Measurements from ENCODE around the gene OGA. TPM values are rescaled to one million over a fixed set of nuclear protein-coding genes. Genes with fewer than 3 reads are reported as not detected.

OGA gene
- polyA plus RNA-seq, 3 donors, result 6.9 to 104 (median 15.3) TPM

- peak; percentile 46 to 63 (median 55) for DNase-seq
- H3K27me3 Mint-ChIP-seq (ENCODE audit: low read depth in 3 of 3), result peaks cover 0 to 6% (median 3%) of the 10 kb centered on the region in 3 donors
- peak overlapping the region in 1 of 2 donors; percentile 80 for H3K4me3 Mint-ChIP-seq
- no peaks in the 10 kb centered on the region for H3K9me3 ChIP-seq (replicated peaks in 1 of 2; ENCODE audit: control insufficient read depth in 1 of 2, insufficient read depth in 1 of 2, low read length in 2 of 2)
- peak overlapping the region; percentile 65 for H3K4me2 ChIP-seq (replicated peaks; ENCODE audit: extremely low read depth, low read length, poor library complexity, severe bottlenecking)
- peaks cover 42% of the 10 kb centered on the region for H3K4me1 Mint-ChIP-seq
- H3K36me3 Mint-ChIP-seq, result peaks cover 58 to 75% of the 10 kb centered on the region in 2 donors
- H3K4me3 ChIP-seq (replicated peaks in 1 of 3; ENCODE audit: low read depth in 2 of 3, low read length in 3 of 3), result peak overlapping the region in 1 of 3 experiments; percentile 54
- peak overlapping the region; percentile 76 to 96 (median 91) for H3K27ac Mint-ChIP-seq
- peaks cover 0 to 2% (median 0%) of the 10 kb centered on the region in 7 donors for H3K9me3 Mint-ChIP-seq
- intact Hi-C loops (cut with micrococcal nuclease), result no loop called here
- no peaks in the 10 kb centered on the region for H3K79me2 ChIP-seq (ENCODE audit: insufficient read depth, low read length)
- peaks cover 20 to 62% of the 10 kb centered on the region in 2 donors for H3K36me3 ChIP-seq (replicated peaks in 1 of 2; ENCODE audit: control insufficient read depth in 1 of 2, insufficient read depth in 2 of 2, low read length in 2 of 2)
- peaks cover 34% of the 10 kb centered on the region in 2 donors for H3K4me1 ChIP-seq (ENCODE audit: control insufficient read depth in 1 of 2, insufficient read depth in 2 of 2, low read length in 2 of 2)
- H3K9ac ChIP-seq (ENCODE audit: insufficient read depth, low read length, poor library complexity, severe bottlenecking), result peak overlapping the region; percentile 52
- 10% methylated on average over 3 of the region's 3 CpGs for WGBS (ENCODE audit: insufficient coverage)
- H3K27me3 ChIP-seq (ENCODE audit: control insufficient read depth in 2 of 2, insufficient read depth in 2 of 2, low read length in 2 of 2), result no peaks in the 10 kb centered on the region
- no peak overlapping the region for H2AFZ ChIP-seq (ENCODE audit: insufficient read depth, low read depth, low read length, poor library complexity, severe bottlenecking)
- TF ChIP-seq CTCF (IDR thresholded peaks at IDR 0.05), result no peak
- peak overlapping the region; percentile 56 to 89 for H3K27ac ChIP-seq (ENCODE audit: low read depth in 1 of 2, low read length in 2 of 2)
- peaks cover 59% of the 10 kb centered on the region for H4K20me1 ChIP-seq (ENCODE audit: insufficient read depth, low read length)
These were observed 30.7 kb upstream of the OGA start for GRCh38 chr10:101848894-101849351.

- H4K20me1 ChIP-seq (ENCODE audit: insufficient read depth, low read length), result peaks cover 61% of the 10 kb centered on the region
- no peaks in the 10 kb centered on the region for H3K79me2 ChIP-seq (ENCODE audit: insufficient read depth, low read length)
- no peak overlapping the region for H2AFZ ChIP-seq (ENCODE audit: insufficient read depth, low read depth, low read length, poor library complexity, severe bottlenecking)
- intact Hi-C loops (cut with micrococcal nuclease), result no loop called here
- Mint-ChIP-seq H3K27me3 (ENCODE audit: low read depth in 3 of 3) (peaks cover 1 to 7% (median 6%) of the 10 kb centered on the region in 3 donors), H3K9me3 (peaks cover 0 to 2% (median 0%) of the 10 kb centered on the region in 7 donors), H3K4me1 (peaks cover 42% of the 10 kb centered on the region), H3K27ac (peak overlapping the region; percentile 76 to 96 (median 91)), H3K36me3 (peaks cover 56 to 74% of the 10 kb centered on the region in 2 donors), H3K4me3 (peak overlapping the region; percentile 4 to 80)
- H3K4me2 ChIP-seq (replicated peaks; ENCODE audit: extremely low read depth, low read length, poor library complexity, severe bottlenecking), result peak overlapping the region; percentile 65
- DNase-seq, result peak; percentile 30 to 53 (median 42)
- no peak for TF ChIP-seq CTCF (IDR thresholded peaks at IDR 0.05)
- no peaks in the 10 kb centered on the region for H3K9me3 ChIP-seq (replicated peaks in 1 of 2; ENCODE audit: control insufficient read depth in 1 of 2, insufficient read depth in 1 of 2, low read length in 2 of 2)
- H3K36me3 ChIP-seq (replicated peaks in 1 of 2; ENCODE audit: control insufficient read depth in 1 of 2, insufficient read depth in 2 of 2, low read length in 2 of 2), result peaks cover 20 to 58% of the 10 kb centered on the region in 2 donors
- no peaks in the 10 kb centered on the region for H3K27me3 ChIP-seq (ENCODE audit: control insufficient read depth in 2 of 2, insufficient read depth in 2 of 2, low read length in 2 of 2)
- H3K4me1 ChIP-seq (ENCODE audit: control insufficient read depth in 1 of 2, insufficient read depth in 2 of 2, low read length in 2 of 2), result peaks cover 34 to 39% of the 10 kb centered on the region in 2 donors
- peak overlapping the region in 1 of 3 experiments; percentile 54 for H3K4me3 ChIP-seq (replicated peaks in 1 of 3; ENCODE audit: low read depth in 2 of 3, low read length in 3 of 3)
- 10% methylated on average over 4 of the region's 4 CpGs for WGBS (ENCODE audit: insufficient coverage)
- peak overlapping the region; percentile 52 for H3K9ac ChIP-seq (ENCODE audit: insufficient read depth, low read length, poor library complexity, severe bottlenecking)
- H3K27ac ChIP-seq (ENCODE audit: low read depth in 1 of 2, low read length in 2 of 2), result peak overlapping the region; percentile 56 to 89
These were observed 30.2 kb upstream of the OGA start for GRCh38 chr10:101848408-101848807.

All from CD14-positive monocyte (primary cell).